ENCODE results near the gene PARD3. TPM values are rescaled to one million over a fixed set of nuclear protein-coding genes. Genes with fewer than 3 reads are reported as not detected.
A peak's percentile ranks its signal among the peaks of the same experiment; 100 is the strongest.

Gene PARD3
- total RNA-seq, 1 donor from 2014 or later, result 51.2 TPM

- Mint-ChIP-seq H3K27ac (ENCODE audit: unreplicated experiment) (no peak overlapping the region), H3K4me1 (no peaks in the 10 kb centered on the region), H3K27me3 (ENCODE audit: low read depth) (no peaks in the 10 kb centered on the region), H3K9me3 (peaks cover 12% of the 10 kb centered on the region), H3K4me3 (no peak overlapping the region), H3K36me3 (ENCODE audit: low read depth) (peaks cover 11% of the 10 kb centered on the region)
- TF ChIP-seq CTCF (conservative IDR thresholded peaks at IDR 0.05), result no peak
- no peak for DNase-seq (ENCODE audit: low read depth, low spot score)
These were observed 717.4 kb downstream of the PARD3 start for GRCh38 chr10:34097682-34098081.

GRCh38 chr10:34094961-34095360, 720.1 kb downstream of the PARD3 start:
- Mint-ChIP-seq H3K36me3 (ENCODE audit: low read depth) (peaks cover 12% of the 10 kb centered on the region), H3K27me3 (ENCODE audit: low read depth) (no peaks in the 10 kb centered on the region), H3K4me3 (no peak overlapping the region), H3K4me1 (no peaks in the 10 kb centered on the region), H3K27ac (ENCODE audit: unreplicated experiment) (no peak overlapping the region), H3K9me3 (peaks cover 14% of the 10 kb centered on the region)
- TF ChIP-seq CTCF (conservative IDR thresholded peaks at IDR 0.05), result no peak
- DNase-seq (ENCODE audit: low read depth, low spot score), result no peak

- Mint-ChIP-seq H3K27me3 (ENCODE audit: low read depth) (no peaks in the 10 kb centered on the region), H3K27ac (ENCODE audit: unreplicated experiment) (no peak overlapping the region), H3K9me3 (peaks cover 14% of the 10 kb centered on the region), H3K4me3 (no peak overlapping the region), H3K36me3 (ENCODE audit: low read depth) (peaks cover 12% of the 10 kb centered on the region), H3K4me1 (no peaks in the 10 kb centered on the region)
- DNase-seq (ENCODE audit: low read depth, low spot score), result no peak
- no peak for TF ChIP-seq CTCF (conservative IDR thresholded peaks at IDR 0.05)
These were observed 720.9 kb downstream of the PARD3 start for GRCh38 chr10:34094146-34094696.

- DNase-seq (ENCODE audit: low read depth, low spot score), result no peak
- H3K27me3 Mint-ChIP-seq (ENCODE audit: low read depth), result no peaks in the 10 kb centered on the region
- H3K4me1 Mint-ChIP-seq, result no peaks in the 10 kb centered on the region
- H3K4me3 Mint-ChIP-seq, result no peak overlapping the region
- H3K9me3 Mint-ChIP-seq, result peaks cover 14% of the 10 kb centered on the region
- H3K27ac Mint-ChIP-seq (ENCODE audit: unreplicated experiment), result no peak overlapping the region
- TF ChIP-seq CTCF (conservative IDR thresholded peaks at IDR 0.05), result no peak
- peaks cover 12% of the 10 kb centered on the region for H3K36me3 Mint-ChIP-seq (ENCODE audit: low read depth)
These were observed 722.2 kb downstream of the PARD3 start for GRCh38 chr10:34092891-34093290.

GRCh38 chr10:34091635-34092195, 723.4 kb downstream of the PARD3 start:
- DNase-seq (ENCODE audit: low read depth, low spot score), result no peak
- H3K4me1 Mint-ChIP-seq, result no peaks in the 10 kb centered on the region
- peaks cover 14% of the 10 kb centered on the region for H3K9me3 Mint-ChIP-seq

More at GRCh38 chr10:34091635-34092195, 723.4 kb downstream of the PARD3 start:
- Mint-ChIP-seq H3K27ac (ENCODE audit: unreplicated experiment) (peak overlapping the region; percentile 24), H3K27me3 (ENCODE audit: low read depth) (no peaks in the 10 kb centered on the region), H3K4me3 (no peak overlapping the region), H3K36me3 (ENCODE audit: low read depth) (peaks cover 12% of the 10 kb centered on the region)
- TF ChIP-seq CTCF (conservative IDR thresholded peaks at IDR 0.05), result no peak

Data from neural crest cell (in vitro differentiated cells).